Spleen (tissue), 13 donors: ENCODE data around the gene NKD1. TPM values are rescaled to one million over a fixed set of nuclear protein-coding genes. Genes with fewer than 3 reads are reported as not detected.
A peak's percentile ranks its signal among the peaks of the same experiment; 100 is the strongest.

ENCODE experiments used
- DNase-seq: peaks from one replicate; pipeline ENCODE4 v3.0.0-alpha.2; 2020
- H3K27ac ChIP-seq, 8 donors: fragments of 200-600 bp; sonication (generic) in 7 of 8; 1 replicate in 4 of 8; 2 replicates in 4 of 8; pipeline versions ENCODE4 v1.5.0 to v1.8.0; 2016 to 2021; ENCODE audit warnings: inconsistent platforms in 4 of 8, mild to moderate bottlenecking in 4 of 8, moderate library complexity in 1 of 8
- H3K27me3 ChIP-seq, 7 donors: fragments of 200-600 bp; sonication (generic) in 6 of 7; replicated peaks in 1 of 7; 1 replicate in 4 of 7; 2 replicates in 3 of 7; pipeline versions ENCODE4 v1.5.0 to v1.8.0; 2016 to 2021; ENCODE audit warnings: inconsistent platforms in 3 of 7, mild to moderate bottlenecking in 1 of 7
- H3K36me3 ChIP-seq, 6 donors: fragments of 200-600 bp; sonication (generic) in 5 of 6; 1 replicate in 4 of 6; 2 replicates in 2 of 6; pipeline versions ENCODE4 v1.5.0 to v1.8.0; 2016 to 2021; ENCODE audit warnings: inconsistent platforms in 2 of 6
- H3K4me1 ChIP-seq, 6 donors: fragments of 200-600 bp; sonication (generic) in 5 of 6; 1 replicate in 3 of 6; 2 replicates in 3 of 6; pipeline versions ENCODE4 v1.5.0 to v1.8.0; 2016 to 2021; ENCODE audit warnings: inconsistent platforms in 3 of 6
- H3K4me3 ChIP-seq, 8 donors: fragments of 200-600 bp; sonication (generic) in 7 of 8; 1 replicate in 4 of 8; 2 replicates in 4 of 8; pipeline versions ENCODE4 v1.5.0 to v1.8.0; 2016 to 2021; ENCODE audit warnings: inconsistent platforms in 4 of 8, mild to moderate bottlenecking in 4 of 8, moderate library complexity in 2 of 8
- H3K9me3 ChIP-seq, 8 donors: fragments of 200-600 bp; sonication (generic) in 7 of 8; 1 replicate in 4 of 8; 2 replicates in 4 of 8; pipeline versions ENCODE4 v1.5.0 to v1.8.0; 2016 to 2021; ENCODE audit warnings: inconsistent platforms in 4 of 8
- CTCF ChIP-seq, 11 experiments: fragments of 200-600 bp in 7 of 11; fragments of 450-650 bp in 4 of 11; sonication (generic) in 4 of 11; IDR thresholded peaks in 8 of 11; conservative IDR thresholded peaks in 3 of 11; 1 replicate in 7 of 11; 2 replicates in 4 of 11; pipeline versions ENCODE4 v1.4.0 to v1.8.0; 2016 to 2021; ENCODE audit warnings: antibody characterized with exemption in 11 of 11, inconsistent platforms in 4 of 11, mild to moderate bottlenecking in 1 of 11
- POLR2A ChIP-seq, 3 donors: fragments of 450-650 bp; IDR thresholded peaks; one replicate each; pipeline ENCODE4 v1.5.1; 2017; ENCODE audit warnings: antibody characterized with exemption in 3 of 3, mild to moderate bottlenecking in 1 of 3
- POLR2AphosphoS5 ChIP-seq, 3 donors: sonication (generic); formaldehyde crosslinking; IDR thresholded peaks; one replicate each; pipeline ENCODE4 v1.5.1; 2017; ENCODE audit warnings: antibody characterized with exemption in 3 of 3
- WGBS, 5 donors: extraction: QIAGEN DNeasy Blood & Tissue Kit in 3 of 5; methylation state at CpG; one replicate each; pipeline versions ENCODE4 v1.1.5 to v1.1.7; 2013 to 2018; 5-methylcytosine and 5-hydroxymethylcytosine counted together
- intact Hi-C: fragments of 100-400 bp; cut with DNase I; formaldehyde crosslinking; loops from one replicate; pipeline ENCODE4 v1.15.0; 2023; ENCODE audit warnings: low total_unique reads
- long read RNA-seq, 2 donors: transcript quantifications; one replicate each; lab custom pipeline, GENCODE V29; 2026
- polyA plus RNA-seq, 3 donors: library from polyadenylated mRNA; stranded (reverse); fragments of 200-250 nt; gene quantifications; one replicate each; pipeline ENCODE4 v1.2.1, GENCODE V29; 2013
- total RNA-seq, 7 donors: library from RNA; depleted of rRNA in 3 of 7; stranded (reverse); fragments of >200 nt in 3 of 7; fragmentation: NEBNext Ultra II Directional in 4 of 7; extraction: Animal tissue kit (Norgen Biotek cat#: 25700) in 4 of 7; gene quantifications; one replicate each; pipeline versions ENCODE4 v1.1.0 to v1.2.1, GENCODE V29; 2016 to 2021
- donor health status: healthy with polysubstance abuse.
- donor health status: DM: no; HTN: no; CAD: no; lungs with moderate emphysema.
- donor health status: DM: no; HTN: no; CAD: no.
- donor health status: Bipolar disorder and iron deficiency.
- donor health status: healthy.
- donor health status: DM: no; HTN: no; CAD: no.
- donor health status: DM: yes; HTN: yes; CAD: no.

The NKD1 gene
- 10 to 100 TPM in 1 of 7 donors, 1 to 10 TPM in 6; 1.7 to 15.2 (median 7.0) TPM for total RNA-seq
- polyA plus RNA-seq, result under 1 TPM; 0.11 to 0.74 (median 0.38) TPM
- long read RNA-seq, donor 1, full-length matches to known transcripts, result 1 of 1 reads
- long read RNA-seq, donor 1, partial matches to known transcripts, result 0 of 1 reads
- long read RNA-seq, donor 1, other reads (novel, unspliced or antisense), result 0 of 1 reads
- long read RNA-seq, donor 2, full-length matches to known transcripts, result 3 of 3 reads
- long read RNA-seq, donor 2, partial matches to known transcripts, result 0 of 3 reads
- long read RNA-seq, donor 2, other reads (novel, unspliced or antisense), result 0 of 3 reads

GRCh38 chr16:50548125-50548908 is at the start of gene NKD1:
NKD1 (plus strand) TSS chr16:50548396; CDS start chr16:50548554, 158 bp downstream.
- H3K27ac ChIP-seq, result peak within 1 kb of the TSS in 5 of 8 donors; percentile 33 to 72 (median 64)
- peak within 1 kb of the TSS; percentile 74 to 93 (median 82) for H3K4me3 ChIP-seq
- H3K27me3 ChIP-seq, result peaks cover 0 to 44% (median 11%) of the 10 kb centered on the region in 7 donors
- peaks cover 0 to 33% (median 13%) of the 10 kb centered on the region in 6 donors for H3K4me1 ChIP-seq
- DNase-seq, result peak; percentile 90
- peaks cover 0 to 5% (median 0%) of the 10 kb centered on the region in 8 donors for H3K9me3 ChIP-seq
- WGBS, 5 donors, result 0 to 3% (median 1%) methylated on average over 11 to 113 of the region's 113 CpGs
- TF ChIP-seq POLR2A (IDR thresholded peaks at IDR 0.05), result no peak
- TF ChIP-seq CTCF (IDR thresholded peaks at IDR 0.05 in 8 of 11, conservative IDR thresholded peaks at IDR 0.05 in 3 of 11), result peak in 1 of 11 experiments; percentile 16
- peak; percentile 61 to 72 (median 61) for TF ChIP-seq POLR2AphosphoS5 (IDR thresholded peaks at IDR 0.05)
- no peaks in the 10 kb centered on the region for H3K36me3 ChIP-seq
- intact Hi-C loops, result no loop called here

GRCh38 chr16:50498431-50499155 is 49.6 kb upstream of the NKD1 start:
- peaks cover 0 to 9% (median 0%) of the 10 kb centered on the region in 6 donors for H3K4me1 ChIP-seq
- WGBS, 5 donors, result 53 to 77% (median 75%) methylated on average over 12 of the region's 12 CpGs
- H3K27me3 ChIP-seq, result no peaks in the 10 kb centered on the region
- H3K9me3 ChIP-seq, result peaks cover 0 to 8% (median 0%) of the 10 kb centered on the region in 8 donors
- no peak for DNase-seq
- H3K36me3 ChIP-seq, result no peaks in the 10 kb centered on the region
- no peak overlapping the region for H3K4me3 ChIP-seq
- H3K27ac ChIP-seq, result no peak overlapping the region
- intact Hi-C loops, result no loop called here
- TF ChIP-seq POLR2A (IDR thresholded peaks at IDR 0.05) (no peak), CTCF (IDR thresholded peaks at IDR 0.05 in 8 of 11, conservative IDR thresholded peaks at IDR 0.05 in 3 of 11) (no peak), POLR2AphosphoS5 (IDR thresholded peaks at IDR 0.05) (no peak)

GRCh38 chr16:50499254-50499653 is 48.9 kb upstream of the NKD1 start:
- WGBS, 5 donors, result 50 to 98% (median 93%) methylated on average over 2 of the region's 2 CpGs

GRCh38 chr16:50500171-50500874 is 47.9 kb upstream of the NKD1 start:
- DNase-seq, result no peak
- H3K9me3 ChIP-seq, result peaks cover 0 to 8% (median 0%) of the 10 kb centered on the region in 8 donors
- 77 to 88% (median 83%) methylated on average over 7 of the region's 7 CpGs for WGBS, 5 donors
- no peaks in the 10 kb centered on the region for H3K36me3 ChIP-seq
- H3K4me1 ChIP-seq, result peaks cover 0 to 9% (median 0%) of the 10 kb centered on the region in 6 donors
- H3K27ac ChIP-seq, result no peak overlapping the region
- intact Hi-C loops, result no loop called here
- no peak for TF ChIP-seq CTCF (IDR thresholded peaks at IDR 0.05 in 8 of 11, conservative IDR thresholded peaks at IDR 0.05 in 3 of 11)
- no peak for TF ChIP-seq POLR2AphosphoS5 (IDR thresholded peaks at IDR 0.05)
- TF ChIP-seq POLR2A (IDR thresholded peaks at IDR 0.05), result no peak
- H3K4me3 ChIP-seq, result no peak overlapping the region
- H3K27me3 ChIP-seq, result no peaks in the 10 kb centered on the region

More at GRCh38 chr16:50499254-50499653, 48.9 kb upstream of the NKD1 start:
- peaks cover 0 to 8% (median 0%) of the 10 kb centered on the region in 8 donors for H3K9me3 ChIP-seq
- peaks cover 0 to 9% (median 0%) of the 10 kb centered on the region in 6 donors for H3K4me1 ChIP-seq
- no peak for DNase-seq
- no peak overlapping the region for H3K27ac ChIP-seq
- no peaks in the 10 kb centered on the region for H3K27me3 ChIP-seq
- H3K4me3 ChIP-seq, result no peak overlapping the region
- no peaks in the 10 kb centered on the region for H3K36me3 ChIP-seq
- intact Hi-C loops, result no loop called here
- TF ChIP-seq POLR2AphosphoS5 (IDR thresholded peaks at IDR 0.05), result no peak
